K562 (cell line): ENCODE data around the gene SF3A2. TPM values are rescaled to one million over a fixed set of nuclear protein-coding genes. Genes with fewer than 3 reads are reported as not detected.
A peak's percentile ranks its signal among the peaks of the same experiment; 100 is the strongest.

Source experiments
- ERF ChIP-seq: fragments of 450-650 bp; formaldehyde crosslinking; IDR thresholded peaks from 2 replicates; pipeline ENCODE4 v1.4.0; 2020; ENCODE audit warnings: mild to moderate bottlenecking, mixed read lengths
- EWSR1 ChIP-seq: fragments of 450-650 bp; IDR thresholded peaks from 2 replicates; pipeline ENCODE4 v1.6.1; 2018; ENCODE audit warnings: borderline replicate concordance, mild to moderate bottlenecking, low read depth, moderate library complexity; ENCODE audit not compliant: partially characterized antibody
- FOXO4 ChIP-seq: fragments of 450-650 bp; formaldehyde crosslinking; IDR thresholded peaks from 2 replicates; pipeline ENCODE4 v1.4.0; 2020; ENCODE audit warnings: mild to moderate bottlenecking, moderate library complexity
- FOXP1 ChIP-seq: sonication (generic); formaldehyde crosslinking; IDR thresholded peaks from 2 replicates; pipeline ENCODE4 v1.8.0; 2022; ENCODE audit warnings: mild to moderate bottlenecking, missing genetic modification reagents
- MED1 ChIP-seq: sonication (generic); formaldehyde crosslinking; IDR thresholded peaks from 2 replicates; pipeline ENCODE4 v1.8.1; 2023; ENCODE audit warnings: missing genetic modification reagents, borderline replicate concordance
- MXI1 ChIP-seq: IDR thresholded peaks from 2 replicates; pipeline ENCODE4 v1.6.1; 2011; ENCODE audit warnings: low read depth, mild to moderate bottlenecking, improper control_type of control experiment, low read length
- RCOR1 ChIP-seq, 2 experiments: IDR thresholded peaks; 2 replicates each; pipeline ENCODE4 v1.6.1; 2012; ENCODE audit warnings: low read depth in 2 of 2, low read length in 2 of 2, borderline replicate concordance in 1 of 2, improper control_type of control experiment in 1 of 2
- SIRT6 ChIP-seq: IDR thresholded peaks from one replicate; pipeline ENCODE4 v1.6.1; 2012; ENCODE audit warnings: low read depth, mild to moderate bottlenecking, control low read depth, inconsistent platforms, low read length, moderate library complexity
- SMAD1 ChIP-seq: fragments of 150-350 bp; IDR thresholded peaks from 2 replicates; pipeline ENCODE4 v1.6.1; 2014; ENCODE audit warnings: low read length, low read depth; ENCODE audit not compliant: partially characterized antibody
- SMARCC2 ChIP-seq: fragments of 450-650 bp; IDR thresholded peaks from 2 replicates; pipeline ENCODE4 v1.6.1; 2017; ENCODE audit warnings: antibody characterized with exemption, moderate library complexity, mild to moderate bottlenecking, low read depth
- SRSF7 ChIP-seq: fragments of 200-400 bp; formaldehyde crosslinking; optimal IDR thresholded peaks from 2 replicates; pipeline ENCODE3; 2017; ENCODE audit warnings: mild to moderate bottlenecking, low read depth, low read length
- SRSF9 ChIP-seq: fragments of 200-400 bp; formaldehyde crosslinking; IDR thresholded peaks from 2 replicates; pipeline ENCODE4 v1.6.1; 2017; ENCODE audit warnings: low read depth, low read length, borderline replicate concordance
- XRCC4 ChIP-seq: IDR thresholded peaks from one replicate; pipeline ENCODE4 v1.6.1; 2011; ENCODE audit not compliant: insufficient read depth, insufficient read length; ENCODE audit errors: extremely low read depth
- ZFP36 ChIP-seq: fragments of 150-350 bp; IDR thresholded peaks from 2 replicates; pipeline ENCODE4 v1.6.1; 2018; ENCODE audit warnings: low read length, low read depth; ENCODE audit not compliant: partially characterized antibody
- ZNF133 ChIP-seq: fragments of 250-450 bp; sonication (Bioruptor Pico); IDR thresholded peaks from 2 replicates; pipeline ENCODE4 v1.4.0; 2020; ENCODE audit warnings: mild to moderate bottlenecking
- ZNF655 ChIP-seq: fragments of 250-450 bp; sonication (Bioruptor Pico); IDR thresholded peaks from 2 replicates; pipeline ENCODE4 v1.5.0; 2021
- polyA plus RNA-seq, 8 experiments: library from polyadenylated mRNA; depleted of rRNA in 4 of 8; stranded (reverse) in 5 of 8; unstranded in 3 of 8; fragments of >200 nt; fragmentation: Nextera tagmentation in 2 of 8; fragmentation: Illumina TruSeq in 1 of 8; extraction: Ambion mirVana in 2 of 8; extraction: Trizol in 1 of 8; gene quantifications; 2 replicates each; pipeline versions ENCODE4 v1.2.1 to v1.2.3, GENCODE V29; 2011 to 2014; ENCODE audit warnings: inconsistent platforms in 1 of 8, missing spikeins in 1 of 8
- total RNA-seq, 7 experiments: library from RNA; depleted of rRNA in 6 of 7; stranded (reverse); fragments of >200 nt in 6 of 7; fragmentation: Illumina TruSeq in 2 of 7; extraction: Trizol in 2 of 7; gene quantifications; 2 replicates each; pipeline versions ENCODE4 v1.2.1 to v1.2.3, GENCODE V29; 2011 to 2021; ENCODE audit warnings: low replicate concordance in 1 of 7
- TF ChIP-seq, protein P1 (sequence below): fragments of 450-650 bp; IDR thresholded peaks from one replicate; pipeline ENCODE4 v1.6.1; 2018; ENCODE audit warnings: mild to moderate bottlenecking, moderate library complexity; ENCODE audit not compliant: partially characterized antibody
- TF ChIP-seq, protein P2 (sequence below): sonication (generic); formaldehyde crosslinking; IDR thresholded peaks from 2 replicates; pipeline ENCODE4 v1.8.0; 2023; ENCODE audit warnings: mild to moderate bottlenecking, missing genetic modification reagents
- TF ChIP-seq, protein P3 (sequence below): IDR thresholded peaks from 2 replicates; pipeline ENCODE4 v1.6.1; 2011; ENCODE audit warnings: borderline replicate concordance, low read depth, mild to moderate bottlenecking, moderate library complexity, low read length; ENCODE audit not compliant: insufficient read depth, poor library complexity, severe bottlenecking

Gene SF3A2
- total and polyA plus RNA-seq, 9 of the 15 experiments (the other 6 are each of a cell fraction or from before 2014, with no cell fraction given), result 0.17 to 194 (median 22.8) TPM

GRCh38 chr19:2269244-2270156, 32.9 kb downstream of the SF3A2 start (continued):
- TF ChIP-seq SRSF7, result no peak
- TF ChIP-seq MXI1, result no peak; the same call in 1 of the 2 replicates
- no peak for TF ChIP-seq SRSF9
- TF ChIP-seq RCOR1 (IDR thresholded peaks at IDR 0.05; ENCODE audit: borderline replicate concordance in 1 of 2, low read depth in 2 of 2, low read length in 2 of 2), result peak in 1 of 2 experiments; percentile 18; a peak in 1 of 4 replicates
- TF ChIP-seq SMAD1, result peak; percentile 98
- no peak for TF ChIP-seq XRCC4
- TF ChIP-seq MED1 (CRISPR knock-in tag), result no peak; the same call in 1 of the 2 replicates
- TF ChIP-seq SMARCC2, result no peak
- TF ChIP-seq ZFP36, result no peak
- TF ChIP-seq ERF (CRISPR knock-in tag), result no peak
- TF ChIP-seq, protein P1, sequence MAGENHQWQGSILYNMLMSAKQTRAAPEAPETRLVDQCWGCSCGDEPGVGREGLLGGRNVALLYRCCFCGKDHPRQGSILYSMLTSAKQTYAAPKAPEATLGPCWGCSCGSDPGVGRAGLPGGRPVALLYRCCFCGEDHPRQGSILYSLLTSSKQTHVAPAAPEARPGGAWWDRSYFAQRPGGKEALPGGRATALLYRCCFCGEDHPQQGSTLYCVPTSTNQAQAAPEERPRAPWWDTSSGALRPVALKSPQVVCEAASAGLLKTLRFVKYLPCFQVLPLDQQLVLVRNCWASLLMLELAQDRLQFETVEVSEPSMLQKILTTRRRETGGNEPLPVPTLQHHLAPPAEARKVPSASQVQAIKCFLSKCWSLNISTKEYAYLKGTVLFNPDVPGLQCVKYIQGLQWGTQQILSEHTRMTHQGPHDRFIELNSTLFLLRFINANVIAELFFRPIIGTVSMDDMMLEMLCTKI, result no peak
- TF ChIP-seq, protein P2, sequence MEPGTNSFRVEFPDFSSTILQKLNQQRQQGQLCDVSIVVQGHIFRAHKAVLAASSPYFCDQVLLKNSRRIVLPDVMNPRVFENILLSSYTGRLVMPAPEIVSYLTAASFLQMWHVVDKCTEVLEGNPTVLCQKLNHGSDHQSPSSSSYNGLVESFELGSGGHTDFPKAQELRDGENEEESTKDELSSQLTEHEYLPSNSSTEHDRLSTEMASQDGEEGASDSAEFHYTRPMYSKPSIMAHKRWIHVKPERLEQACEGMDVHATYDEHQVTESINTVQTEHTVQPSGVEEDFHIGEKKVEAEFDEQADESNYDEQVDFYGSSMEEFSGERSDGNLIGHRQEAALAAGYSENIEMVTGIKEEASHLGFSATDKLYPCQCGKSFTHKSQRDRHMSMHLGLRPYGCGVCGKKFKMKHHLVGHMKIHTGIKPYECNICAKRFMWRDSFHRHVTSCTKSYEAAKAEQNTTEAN (CRISPR knock-in tag), result peak; percentile 79; the same call in 1 of the 2 replicates
- no peak for TF ChIP-seq FOXO4
- no peak for TF ChIP-seq ZNF133 (CRISPR knock-in tag)
- peak; percentile 50; the same call in 1 of the 2 replicates for TF ChIP-seq FOXP1 (CRISPR knock-in tag)
- TF ChIP-seq SIRT6, result no peak
- TF ChIP-seq EWSR1, result no peak
- no peak for TF ChIP-seq ZNF655 (CRISPR knock-in tag)
- TF ChIP-seq, protein P3, sequence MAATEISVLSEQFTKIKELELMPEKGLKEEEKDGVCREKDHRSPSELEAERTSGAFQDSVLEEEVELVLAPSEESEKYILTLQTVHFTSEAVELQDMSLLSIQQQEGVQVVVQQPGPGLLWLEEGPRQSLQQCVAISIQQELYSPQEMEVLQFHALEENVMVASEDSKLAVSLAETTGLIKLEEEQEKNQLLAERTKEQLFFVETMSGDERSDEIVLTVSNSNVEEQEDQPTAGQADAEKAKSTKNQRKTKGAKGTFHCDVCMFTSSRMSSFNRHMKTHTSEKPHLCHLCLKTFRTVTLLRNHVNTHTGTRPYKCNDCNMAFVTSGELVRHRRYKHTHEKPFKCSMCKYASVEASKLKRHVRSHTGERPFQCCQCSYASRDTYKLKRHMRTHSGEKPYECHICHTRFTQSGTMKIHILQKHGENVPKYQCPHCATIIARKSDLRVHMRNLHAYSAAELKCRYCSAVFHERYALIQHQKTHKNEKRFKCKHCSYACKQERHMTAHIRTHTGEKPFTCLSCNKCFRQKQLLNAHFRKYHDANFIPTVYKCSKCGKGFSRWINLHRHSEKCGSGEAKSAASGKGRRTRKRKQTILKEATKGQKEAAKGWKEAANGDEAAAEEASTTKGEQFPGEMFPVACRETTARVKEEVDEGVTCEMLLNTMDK, result peak; percentile 25
